Measurements from ENCODE around the gene ZNF646. TPM values are rescaled to one million over a fixed set of nuclear protein-coding genes. Genes with fewer than 3 reads are reported as not detected.

Gene ZNF646
- polyA plus RNA-seq, 1 donor from 2014 or later: 8.5 TPM

- Histone ChIP-seq H3K4me3 (ENCODE audit: low read length) (peak overlapping the region; percentile 68), H3K4me2 (ENCODE audit: low read length) (peak overlapping the region; percentile 94), H4K20me1 (ENCODE audit: insufficient read depth) (no peaks in the 10 kb centered on the region), H2AFZ (ENCODE audit: low read depth, low read length) (peak overlapping the region; percentile 53), H3K9me2 (ENCODE audit: insufficient read depth, low read length) (no peaks in the 10 kb centered on the region), H3K27ac (ENCODE audit: low read length) (peak overlapping the region; percentile 89), H3K9ac (ENCODE audit: low read length) (peak overlapping the region; percentile 79), H3K27me3 (ENCODE audit: insufficient read depth, low read depth, low read length) (no peaks in the 10 kb centered on the region), H3K36me3 (ENCODE audit: insufficient read depth, low read length) (no peaks in the 10 kb centered on the region), H3K79me2 (replicated peaks; ENCODE audit: insufficient read depth, low read length) (peaks cover 8% of the 10 kb centered on the region), H3F3A (ENCODE audit: insufficient read depth, low read length, poor library complexity, severe bottlenecking) (peaks cover 3% of the 10 kb centered on the region), H3K9me3 (ENCODE audit: low read length) (no peaks in the 10 kb centered on the region)
- TF ChIP-seq POLR2AphosphoS5 (IDR thresholded peaks at IDR 0.05) (no peak), TAF1 (IDR thresholded peaks at IDR 0.05; ENCODE audit: low read depth) (no peak), SMC3 (conservative IDR thresholded peaks at IDR 0.05; ENCODE audit: poor library complexity) (no peak), RAD21 (conservative IDR thresholded peaks at IDR 0.05) (no peak), CTCF (IDR thresholded peaks at IDR 0.05; ENCODE audit: poor library complexity, severe bottlenecking) (no peak), MXI1 (conservative IDR thresholded peaks at IDR 0.05; ENCODE audit: poor library complexity, severe bottlenecking) (no peak), REST (IDR thresholded peaks at IDR 0.05; ENCODE audit: borderline replicate concordance) (no peak), EP300 (conservative IDR thresholded peaks at IDR 0.05; ENCODE audit: poor library complexity, severe bottlenecking) (no peak), EZH2 (IDR thresholded peaks at IDR 0.05; ENCODE audit: borderline replicate concordance, insufficient read depth, low read length, poor library complexity, severe bottlenecking) (no peak)
These were observed 44.3 kb downstream of the ZNF646 start for GRCh38 chr16:31118223-31119155.

- Histone ChIP-seq H3F3A (ENCODE audit: insufficient read depth, low read length, poor library complexity, severe bottlenecking) (peaks cover 3% of the 10 kb centered on the region), H2AFZ (ENCODE audit: low read depth, low read length) (no peak overlapping the region), H3K27me3 (ENCODE audit: insufficient read depth, low read depth, low read length) (no peaks in the 10 kb centered on the region), H3K36me3 (ENCODE audit: insufficient read depth, low read length) (no peaks in the 10 kb centered on the region), H3K9me3 (ENCODE audit: low read length) (no peaks in the 10 kb centered on the region), H3K9me2 (ENCODE audit: insufficient read depth, low read length) (no peaks in the 10 kb centered on the region), H3K27ac (ENCODE audit: low read length) (no peak overlapping the region), H3K4me3 (ENCODE audit: low read length) (no peak overlapping the region), H3K9ac (ENCODE audit: low read length) (no peak overlapping the region), H4K20me1 (ENCODE audit: insufficient read depth) (no peaks in the 10 kb centered on the region), H3K79me2 (replicated peaks; ENCODE audit: insufficient read depth, low read length) (peaks cover 8% of the 10 kb centered on the region), H3K4me2 (ENCODE audit: low read length) (no peak overlapping the region)
- TF ChIP-seq POLR2AphosphoS5 (IDR thresholded peaks at IDR 0.05): no peak
These were observed 45.9 kb downstream of the ZNF646 start for GRCh38 chr16:31120129-31120528.
